Head of caudate nucleus (tissue), 42 donors: ENCODE measurements around the gene ALG9.
A peak's percentile ranks its signal among the peaks of the same experiment; 100 is the strongest.

Experiments used
- DNase-seq, 42 donors: peaks; one replicate each; pipeline versions ENCODE4 v3.0.0 to v3.0.0-alpha.2; 2020 to 2021; ENCODE audit warnings: mixed read lengths in 7 of 42
- intact Hi-C: fragments of 100-400 bp; cut with DNase I; formaldehyde crosslinking; loops from one replicate; pipeline ENCODE4 v1.15.0; 2022

ALG9 gene

GRCh38 chr11:111841370-111842053 is 29.9 kb downstream of the ALG9 start:
- intact Hi-C loops, result loop anchor here (2.0 to 10.0 kb wide), 3 partner anchors 239 to 387 kb away; partner anchors contain the start of gene SIK2
- peak; percentile 79 to 99 (median 94) for DNase-seq

DNA sequence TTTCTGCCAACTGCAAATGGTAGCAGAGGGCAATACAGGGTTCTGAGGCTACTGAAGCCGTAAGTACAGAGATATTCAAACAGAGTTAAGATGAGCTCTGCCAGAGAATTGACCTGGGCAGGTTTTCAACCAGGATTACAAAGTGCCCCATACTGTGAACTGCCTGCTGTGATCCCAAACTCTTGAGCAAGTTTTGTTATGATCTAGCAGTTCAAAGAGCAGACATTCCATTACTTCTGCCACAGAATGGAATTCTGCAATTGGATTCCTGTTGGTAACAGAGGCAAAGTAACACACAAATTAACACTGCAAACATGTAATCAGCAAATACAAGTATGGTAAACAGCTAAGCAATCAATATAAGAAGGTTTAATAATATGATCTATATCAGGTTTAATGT is 31.2 kb downstream of the ALG9 start:
- intact Hi-C loops, result loop anchor here (10.0 kb wide), 2 partner anchors 275 to 385 kb away; no protein-coding TSS in a partner anchor
- DNase-seq, result no peak

DNA sequence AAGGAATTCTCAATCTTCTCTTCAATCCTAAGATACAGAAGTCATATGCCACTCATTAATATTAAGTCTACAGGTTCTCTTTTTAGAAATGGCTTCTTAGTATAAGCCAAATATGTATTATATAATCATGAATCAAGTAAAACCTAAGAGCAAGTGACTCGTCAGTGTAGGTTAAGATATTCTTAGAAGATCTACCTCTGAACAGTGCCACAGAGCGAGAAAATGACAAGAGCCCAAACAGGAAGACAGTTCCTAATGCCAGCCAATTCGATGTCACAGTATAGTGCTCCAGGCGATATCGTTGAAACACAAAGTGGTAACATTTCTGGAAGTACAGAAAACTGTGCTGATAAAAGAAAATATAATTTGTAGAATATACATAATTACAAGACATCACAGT is 33.3 kb downstream of the ALG9 start:
- intact Hi-C loops, result loop anchor here (10.0 kb wide), 1 partner anchor 63 kb away; no protein-coding TSS in a partner anchor
- DNase-seq, result peak in 5 of 42 donors; percentile 31 to 67 (median 42)

GRCh38 chr11:111837366-111837891 is 34.0 kb downstream of the ALG9 start:
- intact Hi-C loops, result loop anchor here (10.0 kb wide), 1 partner anchor 63 kb away; no protein-coding TSS in a partner anchor
- no peak for DNase-seq

- intact Hi-C loops, result loop anchor here (10.0 kb wide), 1 partner anchor 62 kb away; no protein-coding TSS in a partner anchor
- no peak for DNase-seq
Observed at GRCh38 chr11:111836721-111837120, 34.7 kb downstream of the ALG9 start.

DNA sequence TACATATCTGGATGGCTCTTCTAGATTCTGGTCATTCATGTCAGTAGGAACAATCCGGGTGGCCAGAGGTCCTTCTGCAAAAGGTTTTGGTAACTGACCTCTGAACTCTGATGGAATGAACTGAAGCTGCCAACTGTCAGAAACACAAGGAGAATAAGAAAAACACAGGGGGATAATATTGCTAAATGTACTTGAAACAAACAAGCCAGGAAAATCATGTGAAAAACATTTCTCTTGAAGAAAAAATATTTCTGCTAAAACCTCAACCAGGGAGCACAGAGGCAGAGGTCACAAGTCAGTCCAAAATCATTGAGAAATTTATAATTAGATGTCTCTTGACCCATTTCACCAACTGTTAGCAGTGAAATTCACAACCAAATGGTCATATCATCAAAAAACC is 35.2 kb downstream of the ALG9 start:
- intact Hi-C loops, result loop anchor here (10.0 kb wide), 1 partner anchor 61 kb away; no protein-coding TSS in a partner anchor
- no peak for DNase-seq

- intact Hi-C loops, result loop anchor here (10.0 kb wide), 1 partner anchor 61 kb away; no protein-coding TSS in a partner anchor
Observed at GRCh38 chr11:111835665-111836064, 35.7 kb downstream of the ALG9 start.

DNA sequence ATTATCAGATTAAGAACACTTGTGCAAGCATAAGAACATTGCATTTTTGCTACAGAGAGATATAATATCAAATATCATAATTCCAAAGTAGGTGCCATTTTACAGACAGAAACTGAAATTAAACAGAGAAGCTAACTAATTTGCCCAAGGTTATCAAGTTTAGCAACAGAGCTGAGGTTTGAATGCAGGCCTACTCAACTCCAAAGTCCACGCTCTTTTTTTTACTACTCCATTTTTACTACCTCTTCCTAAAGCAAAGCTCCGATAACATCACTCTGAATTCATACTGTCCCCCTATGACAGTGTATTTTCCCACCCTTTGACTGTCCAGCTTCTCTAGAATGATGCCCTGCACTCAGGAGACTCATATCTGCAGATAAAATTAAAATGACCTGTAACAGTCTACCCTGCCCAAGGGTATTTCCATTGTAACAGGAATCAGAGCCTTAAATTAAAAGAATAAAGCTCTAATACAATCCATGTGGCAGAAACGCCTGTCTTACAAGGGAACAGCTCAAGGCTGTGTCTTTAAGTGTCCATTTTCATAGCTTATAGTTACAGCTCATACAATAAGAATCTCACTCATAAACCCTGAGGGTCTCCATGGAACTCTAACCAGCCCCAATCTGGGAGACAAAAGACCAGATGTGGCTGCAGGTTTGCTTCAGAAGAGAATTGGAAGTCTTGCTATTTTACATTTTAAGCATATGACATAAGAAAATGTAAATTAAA is 36.8 kb downstream of the ALG9 start:
- no peak for DNase-seq
- intact Hi-C loops, result loop anchor here (10.0 kb wide), 1 partner anchor 60 kb away; no protein-coding TSS in a partner anchor

More at GRCh38 chr11:111835665-111836064, 35.7 kb downstream of the ALG9 start:
- DNase-seq, result no peak

- intact Hi-C loops, result loop anchor here (10.0 kb wide), 1 partner anchor 59 kb away; no protein-coding TSS in a partner anchor
- DNase-seq, result peak in 2 of 42 donors; percentile 17 to 24
Observed at GRCh38 chr11:111833524-111833923, 37.9 kb downstream of the ALG9 start.

GRCh38 chr11:111829185-111829968 is 42.0 kb downstream of the ALG9 start:
- intact Hi-C loops, result no loop called here
- no peak for DNase-seq

DNA sequence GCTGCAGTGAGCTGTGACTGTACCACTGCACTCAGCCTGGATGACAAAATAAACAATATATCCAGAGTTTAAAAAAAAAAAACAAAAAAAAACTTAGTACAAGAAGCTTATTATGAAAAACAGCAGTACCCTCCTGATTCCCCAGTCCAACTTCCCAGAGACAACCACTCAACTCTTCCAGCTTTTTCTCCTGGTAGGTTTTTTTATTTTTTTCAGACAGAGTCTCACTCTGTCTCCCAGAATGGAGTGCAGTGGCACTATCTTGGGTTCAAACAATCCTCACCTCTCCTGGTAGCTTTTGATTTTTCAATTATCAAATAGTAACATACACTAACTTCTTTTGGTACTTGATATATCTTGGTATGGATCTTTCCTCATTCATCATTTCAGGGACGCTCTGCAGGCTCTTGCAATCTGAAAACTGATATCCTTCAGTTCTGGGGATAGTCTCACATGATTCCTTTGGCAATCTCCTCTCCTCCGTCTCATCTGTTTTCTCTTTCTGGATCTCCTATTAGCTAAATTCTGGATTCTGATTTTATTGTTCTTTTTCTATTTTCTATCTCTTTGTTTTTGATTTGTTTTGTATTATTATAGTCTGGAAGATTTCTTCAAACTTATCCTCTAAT is 44.9 kb downstream of the ALG9 start:
- intact Hi-C loops, result no loop called here
- DNase-seq, result no peak

DNA sequence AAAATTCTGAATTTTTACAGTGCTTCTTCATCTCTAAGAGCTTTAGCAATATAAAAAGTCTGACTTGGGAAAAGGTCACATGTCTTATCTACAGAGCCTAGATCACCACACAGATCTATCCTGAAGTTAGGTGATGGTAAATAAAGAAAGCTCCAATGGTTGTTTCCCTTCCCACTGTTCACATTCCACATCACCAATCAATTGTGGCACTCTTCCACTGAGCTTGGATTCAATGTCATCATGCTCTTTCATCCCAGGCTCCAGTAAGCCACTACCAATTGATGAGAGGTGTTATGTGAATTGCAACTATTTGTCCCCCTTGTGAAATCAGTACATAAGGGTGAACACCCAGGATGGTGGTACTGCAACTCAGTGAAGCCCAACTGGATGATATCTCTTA is 47.8 kb downstream of the ALG9 start:
- no peak for DNase-seq

GRCh38 chr11:111823131-111823530 is 48.2 kb downstream of the ALG9 start:
- DNase-seq, result no peak
- intact Hi-C loops, result no loop called here

More for the DNA sequence above, 47.8 kb downstream of the ALG9 start:
- intact Hi-C loops, result no loop called here

- intact Hi-C loops, result no loop called here
- DNase-seq, result no peak
Observed at GRCh38 chr11:111819829-111820237, 51.5 kb downstream of the ALG9 start.

GRCh38 chr11:111819161-111819828 is 52.1 kb downstream of the ALG9 start:
- no peak for DNase-seq

GRCh38 chr11:111815489-111815888 is 55.9 kb downstream of the ALG9 start:
- intact Hi-C loops, result no loop called here
- no peak for DNase-seq

More at GRCh38 chr11:111819161-111819828, 52.1 kb downstream of the ALG9 start:
- intact Hi-C loops, result no loop called here

- no peak for DNase-seq
- intact Hi-C loops, result no loop called here
Observed at GRCh38 chr11:111814557-111815320, 56.6 kb downstream of the ALG9 start.
